ENCODE data around the gene RGS17.
"Not testable (repeated sequence)": the region's sequence is repeated elsewhere in the genome, so short reads cannot be mapped to it uniquely, and the experiment has no call there.

Gene RGS17
- long read RNA-seq, donor 1 = 0 reads
- long read RNA-seq, donor 2 = 0 reads
- long read RNA-seq, donor 3 = 0 reads
- long read RNA-seq, donor 4 = 0 reads
- long read RNA-seq, donor 5, partial matches to known transcripts = 0 of 1 reads
- long read RNA-seq, donor 5, other reads (novel, unspliced or antisense) = 0 of 1 reads
- long read RNA-seq, donor 6 = 0 reads
- long read RNA-seq, donor 7, partial matches to known transcripts = 0 of 1 reads
- long read RNA-seq, donor 7, other reads (novel, unspliced or antisense) = 0 of 1 reads
- long read RNA-seq, donor 8 = 0 reads

- DNase-seq = peak; percentile 84
Observed at GRCh38 chr6:153131037-153131981, at the start of gene RGS17. Gene RGS17 (minus strand): TSS chr6:153131282. CDS start chr6:153044018, 87,264 bp downstream.

- DNase-seq = no peak
Observed at GRCh38 chr6:153172815-153173214, 41.7 kb upstream of the RGS17 start.

- no peak for DNase-seq
Observed at GRCh38 chr6:153170511-153170910, 39.4 kb upstream of the RGS17 start.

- DNase-seq = no peak
Observed at GRCh38 chr6:153167907-153168306, 36.8 kb upstream of the RGS17 start.

- DNase-seq = no peak
Observed at GRCh38 chr6:153167061-153167891, 36.2 kb upstream of the RGS17 start.

- no peak for DNase-seq
Observed at GRCh38 chr6:153162646-153163045, 31.6 kb upstream of the RGS17 start.

GRCh38 chr6:153162172-153162571 is 31.1 kb upstream of the RGS17 start:
- DNase-seq = no peak

GRCh38 chr6:153160221-153160620 is 29.1 kb upstream of the RGS17 start:
- DNase-seq = no peak

GRCh38 chr6:153150752-153151440 is 19.8 kb upstream of the RGS17 start:
- peak; percentile 70 for DNase-seq

GRCh38 chr6:153150371-153150751 is 19.3 kb upstream of the RGS17 start:
- DNase-seq = no peak

- no peak for DNase-seq
Observed at GRCh38 chr6:153149891-153150290, 18.8 kb upstream of the RGS17 start.

GRCh38 chr6:153146413-153146812 is 15.3 kb upstream of the RGS17 start:
- DNase-seq = no peak

GRCh38 chr6:153145591-153145990 is 14.5 kb upstream of the RGS17 start:
- no peak for DNase-seq

- DNase-seq = no peak
Observed at GRCh38 chr6:153143200-153143599, 12.1 kb upstream of the RGS17 start.

- no peak for DNase-seq
Observed at GRCh38 chr6:153140299-153140698, 9.2 kb upstream of the RGS17 start.

GRCh38 chr6:153138930-153139329 is 7.8 kb upstream of the RGS17 start:
- no peak for DNase-seq

GRCh38 chr6:153135681-153136080 is 4.6 kb upstream of the RGS17 start:
- no peak for DNase-seq

GRCh38 chr6:153133667-153134066 is 2.6 kb upstream of the RGS17 start:
- not testable (repeated sequence) for DNase-seq

GRCh38 chr6:153130515-153131036 is 506 bp downstream of the RGS17 start:
- peak; percentile 74 for DNase-seq

GRCh38 chr6:153129873-153130514 is 1.1 kb downstream of the RGS17 start:
- peak; percentile 73 for DNase-seq

- no peak for DNase-seq
Observed at GRCh38 chr6:153126218-153126617, 4.9 kb downstream of the RGS17 start.

Data from right kidney (tissue), 9 donors.